HG03460 (cell line): ENCODE results near the gene ATP2A1.

Experiments
- ATAC-seq: cut with Tn5 transposase; IDR thresholded peaks from one replicate; pipeline ENCODE4 v1.9.1; 2021; ENCODE audit not compliant: unreplicated experiment

Gene ATP2A1

DNA sequence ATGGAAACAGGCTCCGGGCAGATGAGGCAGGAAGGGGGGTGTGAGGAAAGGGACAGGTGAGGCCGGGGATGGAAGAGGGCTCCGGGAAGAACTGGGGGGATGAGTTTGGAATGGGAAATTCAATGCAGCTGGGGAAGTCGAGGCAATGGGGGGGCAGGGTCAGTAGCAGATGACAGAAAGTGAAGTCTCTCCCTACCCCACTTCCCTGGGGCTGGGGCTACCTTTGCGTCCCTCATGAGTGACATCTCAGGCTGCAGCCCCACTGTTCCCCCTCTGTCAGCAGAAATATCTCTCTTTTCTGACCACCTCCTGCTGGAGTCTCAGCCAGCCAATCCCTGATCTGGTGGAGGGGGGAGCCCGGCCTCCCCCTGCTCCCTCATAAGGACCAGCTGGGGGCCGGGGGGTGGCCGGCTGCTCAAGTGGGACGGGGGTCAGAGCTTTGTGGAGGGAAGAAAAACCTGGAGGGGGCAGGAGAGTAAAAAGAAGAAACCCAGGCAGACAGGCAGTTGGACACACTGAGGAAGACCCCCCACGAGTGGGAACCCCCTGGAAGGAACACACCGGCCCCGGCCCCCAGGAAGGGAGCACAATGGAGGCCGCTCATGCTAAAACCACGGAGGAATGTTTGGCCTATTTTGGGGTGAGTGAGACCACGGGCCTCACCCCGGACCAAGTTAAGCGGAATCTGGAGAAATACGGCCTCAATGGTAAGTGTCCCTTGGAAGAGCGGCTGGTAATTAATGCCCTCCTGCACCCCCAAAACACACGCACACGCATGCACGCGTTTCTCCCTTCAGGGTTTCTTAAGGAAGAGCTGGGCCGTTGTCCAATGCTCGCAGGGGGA lies at the start of gene ATP2A1:
Gene ATP2A1, plus strand, starts transcription at position 406 of the 844 bp plus-strand sequence. Its CDS starts 184 bp downstream, at position 590.
- no peak for ATAC-seq

DNA sequence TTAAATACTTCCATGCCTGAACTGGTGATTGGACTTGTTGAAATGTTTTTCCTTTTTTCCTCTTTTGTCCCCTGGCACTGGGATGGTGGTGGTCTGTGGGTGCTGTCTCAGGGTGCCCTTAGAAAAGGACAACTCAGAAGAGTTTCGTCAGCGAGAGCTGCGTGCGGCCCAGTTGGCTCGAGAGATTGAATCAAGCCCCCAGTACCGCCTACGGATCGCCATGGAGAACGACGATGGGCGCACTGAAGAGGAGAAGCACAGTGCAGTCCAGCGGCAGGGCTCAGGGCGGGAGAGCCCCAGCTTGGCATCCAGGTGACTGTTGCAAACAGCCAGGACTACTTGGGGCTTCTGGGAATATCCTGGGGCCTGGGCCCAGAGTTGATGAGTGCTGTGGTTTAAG lies 48.5 kb upstream of the ATP2A1 start:
- ATAC-seq: no peak

DNA sequence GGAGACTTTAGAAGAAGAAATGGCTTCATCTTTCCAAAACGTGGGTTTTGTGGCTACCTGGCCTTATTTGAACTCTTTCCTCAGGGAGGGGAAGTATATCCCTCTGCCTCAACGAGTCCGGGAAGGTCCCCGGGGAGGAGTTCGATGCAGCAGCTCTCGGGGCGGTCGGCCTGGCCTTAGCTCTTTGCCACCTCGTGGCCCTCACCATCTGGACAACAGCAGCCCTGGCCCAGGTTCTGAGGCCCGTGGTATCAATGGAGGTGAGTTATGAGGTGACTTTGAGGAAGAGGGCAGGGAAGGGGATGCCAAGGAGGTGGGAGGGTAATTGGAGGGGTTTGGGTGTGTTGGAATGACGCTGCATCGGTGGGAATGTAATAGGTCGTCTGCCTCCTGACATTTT lies 47.8 kb upstream of the ATP2A1 start:
- ATAC-seq: no peak

DNA sequence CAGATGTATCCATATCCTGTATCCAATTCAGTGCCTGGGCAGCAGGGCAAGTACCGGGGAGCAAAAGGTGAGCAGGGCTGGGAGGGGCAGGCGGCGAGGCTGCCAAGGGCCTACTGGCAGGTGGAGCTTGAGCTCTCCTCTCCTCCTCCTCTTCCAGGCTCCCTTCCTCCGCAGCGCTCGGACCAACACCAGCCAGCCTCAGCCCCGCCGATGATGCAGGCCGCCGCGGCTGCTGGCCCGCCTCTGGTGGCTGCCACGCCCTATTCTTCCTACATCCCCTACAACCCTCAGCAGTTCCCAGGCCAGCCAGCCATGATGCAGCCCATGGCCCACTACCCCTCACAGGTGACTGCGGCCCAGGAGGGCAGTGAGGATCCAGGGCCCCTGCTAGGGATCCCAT lies 43.9 kb upstream of the ATP2A1 start:
- ATAC-seq: no peak

DNA sequence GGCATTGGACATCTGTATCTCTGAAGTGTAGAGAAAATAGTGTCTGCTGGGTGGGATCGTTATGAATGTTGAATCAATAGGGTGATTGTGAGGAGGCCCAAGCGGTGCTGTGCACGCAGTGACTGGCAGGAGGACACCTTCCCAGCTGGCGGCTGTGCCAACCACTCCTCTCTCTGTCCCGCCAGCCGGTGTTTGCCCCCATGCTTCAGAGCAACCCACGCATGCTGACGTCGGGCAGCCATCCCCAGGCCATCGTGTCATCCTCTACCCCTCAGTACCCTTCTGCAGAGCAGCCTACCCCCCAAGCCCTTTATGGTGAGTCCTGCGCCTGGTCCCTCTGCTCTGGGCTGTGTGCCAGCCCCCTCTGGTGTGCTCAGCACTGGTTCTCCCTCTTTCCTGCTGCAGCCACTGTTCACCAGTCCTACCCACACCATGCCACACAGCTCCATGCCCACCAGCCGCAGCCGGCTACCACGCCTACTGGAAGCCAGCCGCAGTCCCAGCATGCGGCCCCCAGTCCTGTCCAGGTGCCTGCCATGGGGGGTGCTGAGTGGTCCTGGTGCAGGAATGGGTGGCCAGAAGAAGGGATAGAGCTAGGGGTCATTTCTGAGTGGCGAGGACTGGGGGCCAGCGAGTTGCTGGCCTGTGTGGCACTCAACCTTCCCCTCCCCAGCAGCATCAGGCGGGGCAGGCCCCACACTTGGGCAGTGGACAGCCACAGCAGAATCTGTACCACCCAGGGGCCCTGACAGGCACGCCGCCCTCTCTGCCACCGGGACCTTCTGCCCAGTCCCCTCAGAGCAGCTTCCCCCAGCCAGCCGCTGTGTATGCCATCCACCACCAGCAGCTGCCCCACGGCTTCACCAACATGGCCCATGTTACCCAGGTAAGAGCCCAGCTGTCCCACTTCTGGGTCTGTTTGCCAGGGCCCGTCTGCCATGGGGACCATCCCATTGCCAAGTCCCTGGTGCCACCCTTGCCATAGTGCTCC lies 43.1 kb upstream of the ATP2A1 start:
- ATAC-seq: no peak

DNA sequence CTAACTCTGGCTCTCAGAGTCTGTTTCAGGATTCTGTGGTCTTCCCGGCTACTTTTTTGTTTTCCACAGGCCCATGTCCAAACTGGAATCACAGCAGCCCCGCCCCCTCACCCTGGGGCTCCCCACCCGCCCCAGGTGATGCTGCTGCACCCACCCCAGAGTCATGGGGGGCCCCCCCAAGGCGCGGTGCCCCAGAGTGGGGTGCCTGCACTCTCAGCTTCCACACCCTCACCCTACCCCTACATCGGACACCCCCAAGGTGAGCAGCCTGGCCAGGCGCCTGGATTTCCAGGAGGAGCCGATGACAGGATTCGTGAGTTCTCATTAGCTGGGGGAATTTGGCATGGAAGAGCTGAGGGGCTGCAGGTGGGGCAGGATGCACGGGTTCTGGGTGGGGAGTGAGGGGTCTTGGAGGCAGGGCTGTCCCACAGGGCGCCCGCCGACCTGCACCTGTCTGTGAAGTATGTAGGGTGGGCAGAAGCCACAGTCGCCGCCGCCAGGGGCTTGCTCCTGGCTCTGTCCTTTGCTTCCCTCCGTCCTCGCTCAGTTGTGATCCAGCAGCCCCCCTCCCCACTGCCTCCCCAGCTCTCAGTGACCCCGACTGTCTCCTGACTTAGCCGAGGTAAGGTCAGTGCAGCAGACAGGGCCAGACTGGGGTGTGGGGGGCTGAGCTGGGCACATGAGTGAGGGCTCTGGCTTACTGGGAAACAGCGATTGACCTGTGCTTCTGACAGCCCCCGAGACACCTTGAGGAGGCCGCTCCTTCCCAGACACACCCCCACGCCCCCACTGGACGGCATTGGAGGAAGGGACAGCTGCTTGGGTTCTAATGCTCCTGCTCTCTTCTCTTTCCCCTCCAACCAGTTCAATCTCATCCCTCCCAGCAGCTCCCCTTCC lies 42.2 kb upstream of the ATP2A1 start:
- ATAC-seq: no peak

DNA sequence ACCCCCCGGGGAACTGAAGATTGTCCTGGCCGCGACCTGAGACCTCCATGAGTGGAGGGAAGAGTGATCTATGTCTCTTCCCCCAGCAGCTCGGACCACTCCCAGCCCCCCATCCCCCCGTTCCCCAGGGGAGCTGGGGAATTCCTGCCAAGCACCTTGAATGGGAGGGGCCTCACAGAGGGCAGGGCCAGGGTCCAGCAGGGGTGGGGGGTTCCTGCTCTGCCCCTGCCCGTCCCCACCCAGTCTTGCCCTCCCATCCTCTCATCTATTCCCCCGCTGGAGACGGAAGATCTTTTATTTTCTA lies 41.6 kb upstream of the ATP2A1 start:
- ATAC-seq: no peak

DNA sequence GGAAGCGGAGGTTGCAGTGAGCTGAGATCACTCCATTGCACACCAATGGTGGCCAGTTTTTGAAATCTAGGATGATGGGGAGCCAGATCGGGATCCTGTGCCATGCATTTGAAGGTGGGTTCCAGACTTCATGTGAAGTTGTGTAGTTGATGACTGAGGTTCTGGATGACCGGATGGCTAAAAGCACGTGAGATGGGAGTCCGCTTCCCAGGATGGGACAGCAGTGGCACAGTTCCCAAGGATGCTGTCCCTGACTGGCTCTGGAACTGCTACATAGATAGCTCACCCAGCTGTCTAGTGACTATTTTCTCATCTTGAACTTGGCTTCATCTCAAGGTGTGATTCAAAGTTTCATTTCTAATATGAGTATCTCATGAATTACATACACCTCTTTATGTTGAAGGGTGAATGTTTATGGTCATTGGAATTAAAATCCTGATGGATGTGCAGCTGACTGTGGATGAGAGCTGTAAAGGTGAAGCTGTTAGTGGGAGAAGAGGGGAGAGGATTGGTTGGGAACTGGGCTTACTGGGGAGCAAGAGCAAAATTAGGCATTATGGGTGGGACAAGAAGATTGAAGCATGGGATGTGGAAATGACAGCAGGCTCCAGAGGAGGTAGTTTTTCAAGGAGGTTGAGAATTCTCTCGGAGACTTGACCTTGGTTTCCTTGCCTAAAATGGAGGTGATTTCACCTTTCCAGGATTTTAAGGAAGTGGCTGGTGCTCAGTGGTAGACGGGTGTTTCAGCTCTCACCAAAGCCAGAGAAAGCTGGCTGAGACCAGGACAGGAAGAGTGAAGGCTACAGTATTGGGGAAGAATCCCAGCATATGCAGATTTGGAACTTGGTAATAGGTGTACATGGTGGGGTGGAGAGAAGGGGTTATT lies 40.4 kb upstream of the ATP2A1 start:
- no peak for ATAC-seq

DNA sequence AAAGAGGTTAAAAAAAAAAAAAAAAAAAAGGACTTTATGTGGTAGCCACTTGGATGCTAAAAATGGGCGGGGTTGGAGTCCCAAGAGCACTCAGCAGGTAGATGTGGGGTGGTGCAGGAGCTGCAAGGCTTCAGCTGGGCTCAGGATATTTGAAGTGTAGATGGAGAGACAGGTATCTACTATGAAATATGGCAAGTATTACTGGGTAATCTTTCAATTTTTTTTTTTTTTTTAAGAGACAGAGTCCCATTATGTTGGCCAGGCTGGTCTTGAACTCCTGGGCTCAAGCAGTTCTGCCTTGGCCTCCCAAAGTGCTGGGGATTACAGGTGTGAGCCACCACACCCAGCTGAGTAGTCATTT lies 39.8 kb upstream of the ATP2A1 start:
- ATAC-seq: no peak

DNA sequence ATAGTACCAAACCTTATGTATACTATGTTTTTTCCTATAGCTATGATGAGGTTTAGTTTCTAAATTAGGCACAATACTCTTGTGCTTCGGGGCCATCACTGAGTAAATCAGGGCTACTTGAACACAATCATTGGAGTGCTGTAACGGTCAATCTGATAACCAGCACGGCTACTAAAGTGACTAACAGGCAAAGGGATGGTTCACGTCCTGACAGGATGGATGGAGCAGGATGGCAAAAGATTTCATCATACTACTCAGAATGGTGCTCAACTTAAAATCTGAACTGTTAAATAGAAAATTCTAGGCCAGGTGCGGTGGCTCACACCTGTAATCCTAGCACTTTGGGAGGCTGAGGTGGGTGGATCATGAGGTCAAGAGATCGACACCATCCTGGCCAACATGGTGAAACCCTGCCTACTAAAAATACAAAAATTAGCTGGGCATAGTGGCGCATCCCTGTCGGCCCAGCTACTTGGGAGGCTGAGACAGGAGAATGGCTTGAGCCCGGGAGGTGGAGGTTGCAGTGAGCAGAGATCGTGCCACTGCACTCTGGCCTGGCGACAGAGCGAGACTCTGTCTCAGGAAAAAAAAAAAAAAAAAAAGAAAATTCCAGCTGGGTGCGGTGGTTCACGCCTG lies 39.2 kb upstream of the ATP2A1 start:
- ATAC-seq: no peak

DNA sequence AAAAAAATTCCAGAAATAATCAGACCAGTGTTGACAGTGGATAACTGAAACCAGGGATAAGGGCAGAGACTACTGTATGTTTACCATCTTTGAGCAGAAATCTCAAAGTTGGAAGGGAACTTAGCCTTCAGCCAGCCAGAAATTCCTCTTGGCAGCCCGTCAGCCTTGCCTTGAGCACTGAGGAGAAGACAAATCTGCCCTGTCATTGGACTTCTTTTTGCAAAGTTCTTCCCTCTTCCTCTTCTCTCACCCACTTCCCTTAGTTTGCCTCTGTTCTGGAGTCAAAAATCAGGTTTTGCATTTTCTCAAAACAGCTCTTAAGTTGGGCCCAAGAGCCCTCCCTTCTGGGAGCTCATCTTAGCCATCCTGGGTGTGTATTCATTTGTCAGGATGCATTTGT lies 38.4 kb upstream of the ATP2A1 start:
- ATAC-seq: no peak

DNA sequence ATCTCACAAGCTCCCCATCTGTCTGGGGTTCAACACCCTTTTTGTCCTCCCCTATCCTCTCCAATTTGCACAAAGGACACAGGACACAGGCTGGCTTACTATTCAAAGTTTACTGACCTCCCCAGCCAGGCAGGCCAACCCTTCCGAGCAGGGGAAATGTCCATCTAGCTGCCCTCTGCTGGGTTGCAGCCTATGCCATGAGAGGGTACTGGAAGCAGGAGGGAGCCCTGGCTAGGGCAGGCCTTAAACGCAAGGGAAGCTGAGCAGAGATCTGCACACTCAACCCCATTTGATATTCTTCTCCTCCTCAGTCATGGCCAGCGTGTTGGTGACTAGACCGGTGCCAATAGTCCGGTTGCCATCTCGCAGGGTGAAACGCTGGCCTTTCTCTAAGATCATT lies 35.6 kb upstream of the ATP2A1 start:
- ATAC-seq: no peak

DNA sequence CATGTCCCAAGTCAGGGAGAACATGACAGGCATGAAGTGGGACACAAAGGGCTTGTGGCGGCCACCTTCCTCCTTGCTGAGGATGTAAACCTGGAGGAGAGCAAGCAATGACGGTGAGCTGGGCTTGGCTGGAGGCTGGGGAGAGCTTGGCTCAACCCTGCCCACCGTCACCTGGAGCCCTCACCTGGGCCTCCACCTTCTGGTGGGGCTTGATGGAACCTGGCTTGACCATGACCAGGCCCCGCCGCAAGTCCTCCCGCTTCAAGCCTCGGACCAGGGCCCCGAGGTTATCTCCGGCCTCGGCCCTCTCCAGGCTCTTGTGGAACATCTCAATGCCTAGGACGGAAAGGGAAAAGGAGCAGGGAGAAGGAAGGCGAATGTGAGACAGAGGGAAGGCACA lies 34.5 kb upstream of the ATP2A1 start:
- ATAC-seq: no peak

DNA sequence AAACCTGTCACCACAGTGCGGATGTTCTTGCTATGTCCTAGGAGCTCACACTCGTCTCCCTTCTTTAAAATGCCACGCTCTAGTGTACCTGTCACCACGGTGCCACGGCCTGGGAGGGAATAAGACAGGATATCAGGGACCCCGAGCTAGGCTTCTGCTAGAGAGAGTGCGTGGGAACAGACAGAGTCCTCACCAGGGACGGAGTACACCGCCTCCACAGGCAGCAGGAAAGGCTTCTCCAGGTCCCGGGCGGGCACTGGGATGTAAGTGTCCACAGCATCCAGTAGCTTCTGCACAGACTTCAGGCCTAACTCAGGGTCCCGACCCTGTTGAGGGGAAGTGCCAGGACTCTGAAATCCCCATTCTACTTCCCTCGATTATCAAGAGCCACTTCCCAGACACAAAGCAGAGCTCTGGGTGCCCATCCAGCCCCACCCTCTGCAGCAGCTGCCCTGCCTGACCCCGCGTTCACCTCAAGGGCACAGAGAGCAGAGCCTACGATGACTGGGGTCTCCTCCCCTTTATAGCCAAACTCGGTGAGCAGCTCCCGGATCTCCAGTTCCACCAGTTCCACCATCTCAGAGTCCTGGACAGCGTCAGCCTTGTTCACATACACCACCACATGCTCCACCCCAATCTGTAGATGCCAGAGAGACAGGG lies 33.9 kb upstream of the ATP2A1 start:
- ATAC-seq: no peak

DNA sequence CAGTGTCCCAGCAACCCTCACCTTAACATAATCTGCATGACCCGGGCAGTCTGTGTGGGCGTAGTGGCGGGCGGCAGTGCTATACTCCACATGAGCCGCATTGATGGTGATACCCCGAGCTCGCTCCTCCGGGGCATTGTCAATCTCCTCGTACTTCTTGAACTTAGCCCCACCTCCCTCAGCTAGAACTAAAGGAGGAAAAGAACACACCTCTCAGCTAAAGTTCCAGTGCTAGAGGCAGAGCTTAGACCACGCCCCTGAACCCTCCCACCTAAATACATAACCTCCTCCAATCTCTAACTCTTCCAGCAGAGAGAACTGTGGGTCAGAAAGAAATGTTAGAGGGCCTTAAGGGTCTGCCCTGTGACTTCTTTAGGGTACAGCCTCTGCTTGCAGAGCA lies 33.0 kb upstream of the ATP2A1 start:
- ATAC-seq: no peak

DNA sequence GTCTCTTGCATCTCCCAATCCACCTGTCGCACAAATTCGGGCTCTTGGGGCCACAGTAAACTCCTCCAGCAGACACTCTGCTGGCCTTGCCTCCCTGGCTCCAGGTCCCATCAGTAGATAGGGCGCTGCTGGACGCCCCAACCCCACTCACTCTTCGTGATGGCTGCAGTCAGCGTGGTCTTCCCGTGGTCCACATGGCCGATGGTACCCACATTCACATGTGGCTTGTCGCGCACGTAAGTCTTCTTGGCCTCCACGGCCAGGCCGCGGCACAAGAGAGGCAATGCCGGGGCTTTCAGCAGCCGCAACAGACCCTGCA lies 32.6 kb upstream of the ATP2A1 start:
- ATAC-seq: no peak

DNA sequence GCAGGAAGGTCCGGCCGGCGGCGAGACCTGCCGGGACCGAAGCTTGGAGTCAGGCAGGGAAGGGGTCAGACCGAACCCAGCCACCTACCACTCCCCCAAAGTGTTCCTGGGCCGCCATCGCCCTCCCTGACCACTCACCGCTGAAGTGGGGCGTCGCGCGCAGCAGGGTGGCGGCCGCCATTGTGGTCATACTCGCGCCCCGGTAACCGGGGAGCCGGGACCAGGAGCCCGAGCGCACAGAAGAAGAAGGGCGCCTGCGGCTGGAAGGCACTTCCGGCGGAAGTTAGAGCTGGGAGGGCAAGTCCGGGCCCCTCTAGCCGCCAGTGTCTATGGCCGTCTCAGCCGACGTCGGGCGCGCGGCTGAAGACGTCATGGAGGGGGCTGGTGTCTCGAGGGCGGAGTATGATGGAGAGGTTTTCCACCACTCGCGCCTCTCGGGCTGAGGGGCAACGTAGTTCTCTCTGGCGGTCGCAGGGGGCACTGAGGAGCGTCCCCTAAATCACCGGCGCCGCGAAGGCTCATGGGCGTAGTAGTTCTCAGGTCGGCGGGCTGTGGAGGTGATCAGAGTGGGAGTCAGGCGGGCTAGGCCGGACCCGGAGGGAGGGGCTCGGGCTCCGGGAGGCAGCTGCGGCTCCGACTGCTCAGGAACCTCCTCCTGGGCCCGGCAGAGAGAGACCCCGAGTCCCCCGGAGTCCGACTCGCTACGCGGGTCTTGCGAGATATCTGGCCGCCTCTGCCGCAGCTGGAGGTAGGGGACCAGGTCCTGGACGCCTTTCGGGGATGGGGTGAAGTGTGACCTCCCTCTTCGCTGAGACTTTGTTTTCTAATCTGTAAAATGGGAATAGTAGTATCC lies 32.0 kb upstream of the ATP2A1 start, which contains the start of gene TUFM:
Gene TUFM, minus strand, starts transcription at position 269 of the 853 bp plus-strand sequence. Its CDS starts 79 bp downstream, at position 190.
- ATAC-seq: peak; percentile 94

DNA sequence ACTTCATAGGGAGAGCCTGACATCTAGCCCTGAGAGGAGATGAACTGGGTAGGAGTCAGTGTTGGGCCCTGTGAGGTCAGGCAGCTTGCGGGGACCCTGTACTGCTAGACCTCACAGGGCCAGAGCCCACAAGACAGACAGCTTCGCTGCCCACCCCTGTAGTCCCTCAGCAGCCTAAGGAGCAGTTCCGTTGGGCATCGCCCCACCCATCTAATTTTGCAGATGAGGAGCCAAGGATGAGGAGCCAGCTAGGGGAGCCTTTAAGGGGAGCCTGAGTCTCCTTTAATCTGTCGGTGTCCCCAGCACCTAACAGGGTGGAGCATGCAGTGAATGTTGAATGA lies 31.4 kb upstream of the ATP2A1 start:
- ATAC-seq: no peak
